Endothelial cell of umbilical vein (primary cell): ENCODE data around the gene SOX15. TPM values are rescaled to one million over a fixed set of nuclear protein-coding genes. Genes with fewer than 3 reads are reported as not detected.

ENCODE experiments used
- BruUV-seq: library from RNA; stranded (reverse); fragments of 400-500 nt; replicated peaks from 2 replicates; lab custom pipeline; 2021; lab: Mats Ljungman, UMichigan
- CTCF ChIA-PET: fragments of 300-600, 350-600 bp; sonication (Branson Sonifier 250); formaldehyde crosslinking; loops from one replicate; lab custom pipeline; 2021; ENCODE audit warnings: antibody characterized with exemption, inconsistent platforms; lab: Charles Lee
- POLR2A ChIA-PET: fragments of 300-600, 350-600 bp; sonication (Branson Sonifier 250); formaldehyde crosslinking; loops from one replicate; lab custom pipeline; 2021; ENCODE audit warnings: antibody characterized with exemption, inconsistent platforms; lab: Charles Lee
- DNase-seq: peaks from one replicate; pipeline ENCODE4 v3.0.0-alpha.2; 2011; ENCODE audit warnings: low read depth, low spot score
- FAIRE-seq: peaks from 2 replicates; lab custom pipeline; 2011; peaks lifted over from hg19 to GRCh38; lab: Jason Lieb, UNC
- H2AFZ ChIP-seq: 2 replicates; pipeline ENCODE4 v1.6.0; 2012; ENCODE audit warnings: low read depth, low read length, control low read depth, inconsistent platforms
- H3K27ac ChIP-seq: 2 replicates; pipeline ENCODE4 v1.5.1; 2011; ENCODE audit warnings: low read depth, mild to moderate bottlenecking, control low read depth, low read length, moderate library complexity; ENCODE audit not compliant: insufficient read depth
- H3K27me3 ChIP-seq, 2 experiments: 2 replicates each; pipeline versions ENCODE4 v1.6.0 to v1.6.1; 2011; ENCODE audit warnings: low read length in 2 of 2, mixed read lengths in 1 of 2; ENCODE audit not compliant: control insufficient read depth in 2 of 2, insufficient read depth in 2 of 2
- H3K36me3 ChIP-seq, 2 experiments: 2 replicates in 1 of 2; 3 replicates in 1 of 2; pipeline ENCODE4 v1.5.1; 2011; ENCODE audit warnings: low read length in 2 of 2, mild to moderate bottlenecking in 1 of 2, moderate library complexity in 1 of 2; ENCODE audit not compliant: control insufficient read depth in 2 of 2, insufficient read depth in 2 of 2; ENCODE audit errors: extremely low read depth in 1 of 2
- H3K4me1 ChIP-seq: 3 replicates; pipeline ENCODE4 v1.5.1; 2011; ENCODE audit warnings: mild to moderate bottlenecking, low read length; ENCODE audit not compliant: control insufficient read depth, insufficient read depth; ENCODE audit errors: extremely low read depth
- H3K4me2 ChIP-seq: 2 replicates; pipeline ENCODE4 v1.6.1; 2011; ENCODE audit warnings: low read length, control low read depth, mixed read lengths; ENCODE audit not compliant: insufficient read depth
- H3K4me3 ChIP-seq, 3 experiments: fragments of 200-600 bp in 1 of 3; sonication (generic), shearing (Covaris generic) in 1 of 3; replicated peaks in 1 of 3; 2 replicates each; pipeline ENCODE4 v1.5.1; 2011 to 2016; ENCODE audit warnings: control low read depth in 3 of 3, low read length in 3 of 3, mild to moderate bottlenecking in 2 of 3, inconsistent platforms in 1 of 3, low read depth in 1 of 3, moderate library complexity in 1 of 3; ENCODE audit not compliant: insufficient read depth in 1 of 3
- H3K79me2 ChIP-seq: 2 replicates; pipeline ENCODE4 v1.6.0; 2012; ENCODE audit warnings: low read length, inconsistent platforms; ENCODE audit not compliant: control insufficient read depth, insufficient read depth
- H3K9ac ChIP-seq: replicated peaks from 2 replicates; pipeline ENCODE3; 2011; ENCODE audit warnings: low read length, control low read depth; ENCODE audit not compliant: insufficient read depth; ENCODE audit errors: extremely low read depth
- H3K9me1 ChIP-seq: replicated peaks from 3 replicates; pipeline ENCODE4 v1.6.0; 2011; ENCODE audit warnings: mild to moderate bottlenecking, low read length; ENCODE audit not compliant: control insufficient read depth, insufficient read depth; ENCODE audit errors: extremely low read depth
- H3K9me3 ChIP-seq: replicated peaks from 2 replicates; pipeline ENCODE4 v1.5.1; 2012; ENCODE audit warnings: low read length, inconsistent platforms; ENCODE audit not compliant: control insufficient read depth, insufficient read depth
- H4K20me1 ChIP-seq: replicated peaks from 2 replicates; pipeline ENCODE3; 2011; ENCODE audit warnings: mild to moderate bottlenecking, low read length; ENCODE audit not compliant: control insufficient read depth, insufficient read depth; ENCODE audit errors: extremely low read depth
- CTCF ChIP-seq, 2 donors: IDR thresholded peaks; 1 replicate in 1 of 2; 2 replicates in 1 of 2; pipeline ENCODE4 v1.5.1; 2011; ENCODE audit warnings: low read length in 2 of 2, mild to moderate bottlenecking in 2 of 2, moderate library complexity in 2 of 2, control low read depth in 1 of 2, inconsistent platforms in 1 of 2, low read depth in 1 of 2; ENCODE audit not compliant: insufficient read depth in 1 of 2; ENCODE audit errors: extremely low read depth in 1 of 2
- EZH2 ChIP-seq: IDR thresholded peaks from 2 replicates; pipeline ENCODE4 v1.6.1; 2012; ENCODE audit warnings: borderline replicate concordance, low read depth, mild to moderate bottlenecking, moderate library complexity, low read length, inconsistent platforms; ENCODE audit not compliant: severe bottlenecking
- FOS ChIP-seq: IDR thresholded peaks from 2 replicates; pipeline ENCODE4 v1.6.1; 2011; ENCODE audit warnings: mild to moderate bottlenecking, low read length, moderate library complexity, borderline replicate concordance; ENCODE audit not compliant: insufficient read depth
- GATA2 ChIP-seq: IDR thresholded peaks from 2 replicates; pipeline ENCODE4 v1.7.0; 2011; ENCODE audit warnings: low read depth, mild to moderate bottlenecking, moderate library complexity, mixed read lengths, low read length; ENCODE audit not compliant: insufficient read length, insufficient read depth
- JUN ChIP-seq: IDR thresholded peaks from 2 replicates; pipeline ENCODE4 v1.6.1; 2011; ENCODE audit warnings: borderline replicate concordance, low read depth; ENCODE audit not compliant: insufficient read length, insufficient read depth
- MAX ChIP-seq: IDR thresholded peaks from 2 replicates; pipeline ENCODE4 v1.6.1; 2011; ENCODE audit not compliant: insufficient read depth, insufficient read length
- MYC ChIP-seq: IDR thresholded peaks from one replicate; pipeline ENCODE4 v1.6.1; 2011; ENCODE audit warnings: mild to moderate bottlenecking, low read depth, low read length
- POLR2A ChIP-seq: IDR thresholded peaks from 2 replicates; pipeline ENCODE4 v1.6.1; 2012; ENCODE audit warnings: low read depth, mild to moderate bottlenecking, control low read depth, low read length
- POLR2AphosphoS5 ChIP-seq: IDR thresholded peaks from 2 replicates; pipeline ENCODE4 v1.6.1; 2012; ENCODE audit warnings: low read depth, mild to moderate bottlenecking, control low read depth, low read length, moderate library complexity; ENCODE audit not compliant: insufficient read depth
- dilution Hi-C: fragments of 300-500 bp; cut with MboI; formaldehyde crosslinking; loops from one replicate; pipeline ENCODE4 v1.15.0; 2019; ENCODE audit warnings: low sequenced_read_pairs; ENCODE audit not compliant: extremely low pct_ligation_motif_present
- intact Hi-C: fragments of 100-400 bp; cut with micrococcal nuclease; formaldehyde crosslinking; loops from one replicate; pipeline ENCODE4 v1.10.0; 2022
- polyA plus RNA-seq, 4 experiments: library from polyadenylated mRNA; depleted of rRNA in 3 of 4; stranded (reverse) in 3 of 4; unstranded in 1 of 4; fragments of >200 nt; gene quantifications; 2 replicates each; pipeline versions ENCODE4 v1.2.1 to v1.2.3, GENCODE V29; 2011 to 2012; ENCODE audit warnings: missing spikeins in 1 of 4
- total RNA-seq: library from RNA; stranded (reverse); gene quantifications from 2 replicates; pipeline ENCODE4 v1.2.3, GENCODE V29; 2021

The SOX15 gene
- total and polyA plus RNA-seq, 2 donors (not counting 3 experiments of a cell fraction or from before 2014, with no cell fraction given), result 0.26 to 0.46 TPM

DNA sequence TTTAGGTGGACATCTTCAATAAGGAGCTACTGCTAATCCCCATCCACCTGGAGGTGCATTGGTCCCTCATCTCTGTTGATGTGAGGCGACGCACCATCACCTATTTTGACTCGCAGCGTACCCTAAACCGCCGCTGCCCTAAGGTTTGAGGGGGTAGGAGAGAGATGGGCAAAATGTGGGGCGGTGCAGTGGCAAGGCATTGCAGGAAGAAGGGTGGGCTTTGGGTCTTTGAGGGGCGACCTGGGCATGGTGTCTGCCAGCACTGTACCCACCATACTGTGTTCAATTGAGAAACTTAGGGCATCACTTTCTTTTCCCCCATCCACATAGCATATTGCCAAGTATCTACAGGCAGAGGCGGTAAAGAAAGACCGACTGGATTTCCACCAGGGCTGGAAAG lies 19.5 kb downstream of the SOX15 start:
- H3K4me2 ChIP-seq, result no peak overlapping the region

More for the DNA sequence above, 19.5 kb downstream of the SOX15 start:
- CTCF ChIA-PET, result interaction anchor here (1.0 to 6.2 kb wide), 3 partner anchors 10 to 23 kb away, joined by 3 to 40 read pairs (median 11); partner anchors contain the start of gene SOX15
- no TSS peak for BruUV-seq
- FAIRE-seq (no peak), DNase-seq (no peak)
- Histone ChIP-seq H3K9me3 (no peaks in the 10 kb centered on the region), H3K36me3 (peaks cover 15 to 36% of the 10 kb centered on the region in 2 experiments), H3K9me1 (no peaks in the 10 kb centered on the region), H3K27me3 (no peaks in the 10 kb centered on the region), H4K20me1 (peaks cover 6% of the 10 kb centered on the region), H2AFZ (no peak overlapping the region), H3K79me2 (peaks cover 35% of the 10 kb centered on the region), H3K4me3 (no peak overlapping the region), H3K9ac (no peak overlapping the region), H3K4me1 (peaks cover 20% of the 10 kb centered on the region), H3K27ac (no peak overlapping the region)
- POLR2A ChIA-PET, result no interaction called here
- no peak for TF ChIP-seq JUN
- TF ChIP-seq MAX, result no peak
- no peak for TF ChIP-seq CTCF (IDR thresholded peaks at IDR 0.05; ENCODE audit: extremely low read depth in 1 of 2, insufficient read depth in 1 of 2, low read depth in 1 of 2, low read length in 2 of 2)
- TF ChIP-seq FOS, result no peak
- no peak for TF ChIP-seq EZH2
- no peak for TF ChIP-seq POLR2AphosphoS5
- no peak for TF ChIP-seq POLR2A
- no peak for TF ChIP-seq GATA2
- no peak for TF ChIP-seq MYC
- intact Hi-C loops (loop anchor here (5.0 kb wide), 1 partner anchor 267 kb away; no protein-coding TSS in a partner anchor), dilution Hi-C loops (no loop called here)
